Fibroblast of pulmonary artery (primary cell): ENCODE measurements around the gene MEGF11.

Experiments
- DNase-seq: peaks from one replicate; pipeline ENCODE4 v3.0.0-alpha.2; 2010; ENCODE audit warnings: low read depth
- H3K4me3 ChIP-seq: replicated peaks from 2 replicates; pipeline ENCODE4 v1.5.1; 2011; ENCODE audit warnings: low read depth, mild to moderate bottlenecking, control low read depth, low read length, moderate library complexity
- CTCF ChIP-seq: IDR thresholded peaks from 2 replicates; pipeline ENCODE4 v1.5.1; 2011; ENCODE audit warnings: mild to moderate bottlenecking, control low read depth, low read length, inconsistent platforms; ENCODE audit errors: missing control alignments

MEGF11 gene

DNA sequence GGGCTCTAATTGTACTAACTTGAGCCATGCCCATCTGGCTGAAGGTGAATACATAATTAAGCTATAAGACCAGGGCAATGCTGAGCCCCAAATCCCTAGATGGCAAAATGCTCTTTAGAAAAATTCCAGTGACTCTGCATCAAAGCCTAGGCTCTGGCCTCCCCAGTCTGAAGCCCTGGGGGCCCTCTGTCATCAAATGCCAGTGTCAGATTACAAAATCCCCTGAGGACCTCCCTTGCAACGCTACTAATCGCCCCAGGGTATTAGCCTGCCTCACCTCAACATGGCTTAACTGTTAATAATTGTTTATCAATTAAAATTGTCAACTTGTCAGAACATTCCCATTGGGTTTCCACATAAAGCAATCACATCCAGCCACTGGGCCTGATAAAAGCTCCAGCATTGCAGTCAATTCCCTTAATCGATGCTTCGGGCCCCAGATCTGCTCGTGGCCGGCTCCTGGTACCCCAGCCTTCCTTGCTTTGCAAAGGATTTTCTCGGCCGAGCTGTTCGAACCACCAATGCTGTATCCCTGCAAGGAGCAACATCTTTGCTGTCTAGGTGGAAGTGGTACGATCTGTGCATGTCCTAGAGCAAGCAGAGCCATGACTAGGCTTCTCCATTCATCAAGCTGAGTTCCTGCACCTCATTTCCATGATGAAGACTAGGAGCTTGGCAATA is 151.7 kb downstream of the MEGF11 start:
- DNase-seq, result no peak
- no peak overlapping the region for H3K4me3 ChIP-seq
- no peak for TF ChIP-seq CTCF

GRCh38 chr15:66100761-66101160 is 152.8 kb downstream of the MEGF11 start:
- DNase-seq, result no peak
- TF ChIP-seq CTCF, result no peak
- H3K4me3 ChIP-seq, result no peak overlapping the region

GRCh38 chr15:66099950-66100671 is 153.4 kb downstream of the MEGF11 start:
- no peak for DNase-seq
- TF ChIP-seq CTCF, result no peak
- no peak overlapping the region for H3K4me3 ChIP-seq

GRCh38 chr15:66098022-66098363 is 155.6 kb downstream of the MEGF11 start:
- TF ChIP-seq CTCF, result no peak
- no peak for DNase-seq
- no peak overlapping the region for H3K4me3 ChIP-seq

GRCh38 chr15:66097151-66098021 is 156.2 kb downstream of the MEGF11 start:
- no peak overlapping the region for H3K4me3 ChIP-seq
- no peak for DNase-seq
- no peak for TF ChIP-seq CTCF

- TF ChIP-seq CTCF, result no peak
- H3K4me3 ChIP-seq, result no peak overlapping the region
- DNase-seq, result no peak
Measured at GRCh38 chr15:66096688-66097058, 156.9 kb downstream of the MEGF11 start.
